Erythroblast (primary cell): ENCODE measurements around the gene ASAP2.

Experiments used
- GATA1 ChIP-seq: IDR thresholded peaks from 2 replicates; pipeline ENCODE4 v1.6.1; 2011; ENCODE audit warnings: low read depth, mild to moderate bottlenecking, control low read depth, low read length, moderate library complexity
- POLR2A ChIP-seq: IDR thresholded peaks from 2 replicates; pipeline ENCODE4 v1.6.1; 2011; ENCODE audit warnings: mild to moderate bottlenecking, low read length

GRCh38 chr2:9364373-9364772 lies 157.8 kb downstream of the ASAP2 start:
- TF ChIP-seq POLR2A = no peak
- TF ChIP-seq GATA1 = no peak
